Effector memory CD4-positive, alpha-beta T cell (primary cell): ENCODE measurements around the gene EAF1.
"Not testable (repeated sequence)": the region's sequence is repeated elsewhere in the genome, so short reads cannot be mapped to it uniquely, and the experiment has no call there.

ENCODE experiments used
- DNase-seq, 3 donors: peaks; one replicate each; pipeline ENCODE4 v3.0.0-alpha.2; 2020
- H3K27ac ChIP-seq: 2 replicates; pipeline ENCODE4 v1.7.0; 2013; ENCODE audit warnings: mild to moderate bottlenecking, low read length, moderate library complexity; ENCODE audit not compliant: insufficient read depth, poor library complexity, severe bottlenecking
- H3K27me3 ChIP-seq: replicated peaks from 2 replicates; pipeline ENCODE4 v1.7.0; 2013; ENCODE audit warnings: mild to moderate bottlenecking, low read length; ENCODE audit not compliant: insufficient read depth, control insufficient read depth, poor library complexity, severe bottlenecking
- H3K36me3 ChIP-seq: 2 replicates; pipeline ENCODE4 v1.7.0; 2013; ENCODE audit warnings: mild to moderate bottlenecking, low read length, moderate library complexity; ENCODE audit not compliant: control insufficient read depth, insufficient read depth
- H3K4me1 ChIP-seq: 2 replicates; pipeline ENCODE4 v1.7.0; 2013; ENCODE audit warnings: low read length, mild to moderate bottlenecking; ENCODE audit not compliant: control insufficient read depth, insufficient read depth, poor library complexity, severe bottlenecking
- H3K4me3 ChIP-seq: 2 replicates; pipeline ENCODE4 v1.7.0; 2013; ENCODE audit warnings: low read length, low read depth, mild to moderate bottlenecking; ENCODE audit not compliant: insufficient read depth, poor library complexity, severe bottlenecking
- H3K9me3 ChIP-seq: 2 replicates; pipeline ENCODE4 v1.7.0; 2013; ENCODE audit warnings: mild to moderate bottlenecking, low read length, moderate library complexity; ENCODE audit not compliant: control insufficient read depth

The EAF1 gene

DNA sequence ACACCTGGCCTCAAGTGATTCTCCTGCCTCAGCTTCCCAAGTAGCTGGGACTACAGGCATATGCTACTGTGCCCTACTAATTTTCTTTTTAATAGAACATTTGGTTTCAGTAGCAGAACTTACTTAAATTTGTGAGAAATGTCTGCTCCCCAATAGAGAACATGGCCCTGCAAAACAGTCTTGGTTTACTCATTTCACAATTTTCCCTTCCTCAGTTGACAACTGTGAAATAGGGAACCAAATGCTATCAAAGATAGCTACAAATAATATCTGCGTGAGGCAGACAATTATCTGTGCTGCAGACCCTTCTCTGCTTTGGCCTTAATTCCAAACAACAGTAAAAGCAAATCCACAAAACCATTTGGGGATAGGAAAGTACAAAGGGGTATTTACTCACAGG is 22.6 kb upstream of the EAF1 start:
- Histone ChIP-seq H3K27me3 (no peaks in the 10 kb centered on the region), H3K9me3 (no peaks in the 10 kb centered on the region), H3K4me3 (no peak overlapping the region), H3K4me1 (peaks cover 9% of the 10 kb centered on the region), H3K36me3 (peaks cover 4% of the 10 kb centered on the region), H3K27ac (no peak overlapping the region)
- no peak for DNase-seq

DNA sequence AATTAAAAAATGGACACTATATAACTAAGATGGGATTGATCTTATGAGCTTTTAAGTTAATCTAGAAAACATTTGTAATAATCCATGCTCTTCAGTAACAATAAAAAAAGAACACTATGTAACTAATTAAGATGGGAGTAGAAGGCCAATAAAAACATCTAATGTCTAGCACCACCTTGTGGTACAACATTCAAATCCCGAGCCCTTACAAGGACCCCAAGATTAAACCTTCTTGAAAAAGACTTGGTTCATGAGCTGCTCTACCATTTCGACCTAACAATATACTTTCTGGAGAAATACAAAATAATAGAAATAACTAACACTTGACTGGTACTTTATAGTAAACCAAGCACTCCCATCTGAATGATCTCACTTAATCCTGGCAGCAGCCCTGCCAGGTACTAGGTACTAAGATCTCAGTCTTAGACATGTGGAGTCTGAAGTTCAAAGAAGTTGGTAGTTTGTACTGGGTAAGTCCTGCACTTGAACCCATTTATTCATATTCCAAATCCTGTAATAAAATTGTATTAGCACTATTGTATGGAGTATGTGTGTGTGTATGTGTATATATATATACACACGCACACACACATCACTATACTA is 21.8 kb upstream of the EAF1 start:
- Histone ChIP-seq H3K27me3 (no peaks in the 10 kb centered on the region), H3K4me3 (no peak overlapping the region), H3K27ac (no peak overlapping the region), H3K36me3 (peaks cover 5% of the 10 kb centered on the region), H3K9me3 (no peaks in the 10 kb centered on the region), H3K4me1 (peaks cover under 1% of the 10 kb centered on the region)
- DNase-seq, result no peak

DNA sequence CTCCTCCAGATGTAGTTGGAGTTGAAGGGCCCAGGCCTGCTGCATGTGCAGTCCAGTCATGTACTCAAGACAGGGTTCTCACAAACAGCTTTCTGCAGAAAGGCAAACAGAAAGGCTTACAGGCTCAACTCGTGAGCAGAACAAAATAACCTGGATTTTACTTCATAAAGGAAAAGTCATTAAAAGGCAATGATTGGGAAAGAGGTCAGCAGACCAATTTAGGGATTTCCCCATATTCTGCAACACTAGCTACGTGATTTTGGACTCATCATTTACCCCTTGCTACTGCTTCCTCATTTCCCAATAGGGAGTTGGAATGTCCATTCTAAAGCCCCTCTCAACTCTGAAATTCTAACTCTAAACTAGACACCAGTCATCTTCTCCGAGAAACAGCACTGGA is 18.2 kb upstream of the EAF1 start:
- H3K36me3 ChIP-seq, result peaks cover 22% of the 10 kb centered on the region
- H3K4me3 ChIP-seq, result no peak overlapping the region
- no peak for DNase-seq
- H3K9me3 ChIP-seq, result no peaks in the 10 kb centered on the region
- no peaks in the 10 kb centered on the region for H3K4me1 ChIP-seq
- no peaks in the 10 kb centered on the region for H3K27me3 ChIP-seq
- no peak overlapping the region for H3K27ac ChIP-seq

DNA sequence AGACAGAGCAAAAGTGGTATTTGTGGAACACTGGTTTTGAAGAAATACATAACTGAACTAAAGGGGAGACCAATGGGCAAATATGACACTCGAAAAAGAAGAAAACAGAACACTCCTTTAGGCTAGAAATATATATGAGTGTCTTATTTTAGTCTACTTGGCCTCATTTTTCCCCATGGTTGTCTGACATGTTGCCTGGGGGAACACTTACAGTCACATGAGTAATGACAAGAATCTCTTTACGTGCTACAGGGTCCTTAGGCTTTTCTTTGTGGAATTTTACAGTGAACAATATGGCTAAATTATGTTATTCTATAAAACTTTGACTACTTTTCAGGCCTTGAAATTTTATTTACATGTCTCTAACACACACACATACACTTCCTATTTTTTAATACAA is 17.6 kb upstream of the EAF1 start:
- H3K27me3 ChIP-seq, result no peaks in the 10 kb centered on the region
- no peaks in the 10 kb centered on the region for H3K4me1 ChIP-seq
- H3K4me3 ChIP-seq, result no peak overlapping the region
- no peak for DNase-seq
- peaks cover 26% of the 10 kb centered on the region for H3K36me3 ChIP-seq
- no peaks in the 10 kb centered on the region for H3K9me3 ChIP-seq
- no peak overlapping the region for H3K27ac ChIP-seq

DNA sequence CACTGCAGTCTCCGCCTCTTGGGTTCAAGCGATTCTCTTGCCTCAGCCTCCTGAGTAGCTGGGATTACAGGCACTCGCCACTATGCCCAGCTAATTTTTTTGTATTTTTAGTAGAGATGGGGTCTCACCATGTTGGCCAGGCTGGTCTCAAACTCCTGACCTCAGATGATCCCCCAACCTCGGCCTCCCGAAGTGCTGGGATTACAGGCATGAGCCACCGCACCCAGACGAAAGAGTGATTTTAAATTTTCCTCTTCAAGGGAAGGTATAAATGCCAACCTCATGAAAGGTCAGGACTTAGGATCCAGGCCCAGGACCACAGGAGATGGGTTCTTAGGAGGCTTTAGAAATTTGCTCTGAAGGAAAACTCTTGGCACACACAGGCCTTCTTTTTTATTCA is 16.4 kb upstream of the EAF1 start:
- not testable (repeated sequence) for DNase-seq, H3K9me3 ChIP-seq, H3K27me3 ChIP-seq, H3K4me1 ChIP-seq, H3K4me3 ChIP-seq, H3K27ac ChIP-seq
- H3K36me3 ChIP-seq, result peaks cover 37% of the 10 kb centered on the region

DNA sequence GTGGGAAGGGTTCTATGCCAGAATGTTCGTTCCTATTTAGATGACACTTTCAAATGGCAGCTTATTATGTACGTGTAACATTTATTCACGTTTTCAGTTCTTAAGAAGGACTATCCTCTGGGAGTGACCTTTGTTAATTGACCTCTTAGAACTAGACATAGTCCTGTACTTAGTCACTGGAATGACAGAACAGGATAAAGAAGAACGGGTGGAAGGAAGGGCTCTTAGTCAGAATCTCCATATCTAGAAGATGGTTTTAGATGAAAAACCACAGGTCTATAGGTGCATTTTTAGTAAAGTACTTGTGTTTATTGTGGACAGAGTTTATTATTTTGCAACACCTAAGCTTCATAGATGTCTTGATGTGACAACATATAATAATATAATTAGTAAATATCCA is 6.5 kb upstream of the EAF1 start:
- no peak overlapping the region for H3K4me3 ChIP-seq
- H3K4me1 ChIP-seq, result no peaks in the 10 kb centered on the region
- no peak overlapping the region for H3K27ac ChIP-seq
- no peak for DNase-seq
- no peaks in the 10 kb centered on the region for H3K9me3 ChIP-seq
- H3K36me3 ChIP-seq, result peaks cover 3% of the 10 kb centered on the region
- H3K27me3 ChIP-seq, result no peaks in the 10 kb centered on the region

DNA sequence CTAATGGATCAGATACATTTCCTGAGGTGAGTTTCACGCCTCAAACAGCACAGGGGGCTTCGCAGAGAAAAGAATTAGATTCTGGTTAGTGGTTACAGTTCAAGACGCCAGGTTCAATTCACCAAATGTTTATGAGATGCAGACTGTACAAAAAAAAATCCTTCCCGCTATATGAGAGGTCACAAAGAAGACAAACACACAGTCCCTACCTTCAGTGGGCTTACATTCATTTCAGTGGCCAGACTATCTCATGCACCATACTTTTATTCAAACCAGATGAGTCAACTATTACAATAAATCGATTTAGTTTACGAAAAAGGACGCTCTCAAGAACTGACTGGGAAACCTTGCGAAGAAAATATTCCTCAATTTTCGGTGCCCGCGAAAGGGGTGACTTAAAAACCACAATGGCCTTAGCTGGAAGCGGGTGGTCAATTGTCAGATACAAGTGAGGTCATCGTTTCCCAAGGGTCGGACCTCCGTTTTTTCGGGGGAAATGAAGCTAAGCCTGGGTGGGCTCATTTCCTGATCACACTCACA is 749 bp upstream of the EAF1 start:
- Histone ChIP-seq H3K27me3 (no peaks in the 10 kb centered on the region), H3K9me3 (no peaks in the 10 kb centered on the region)

DNA sequence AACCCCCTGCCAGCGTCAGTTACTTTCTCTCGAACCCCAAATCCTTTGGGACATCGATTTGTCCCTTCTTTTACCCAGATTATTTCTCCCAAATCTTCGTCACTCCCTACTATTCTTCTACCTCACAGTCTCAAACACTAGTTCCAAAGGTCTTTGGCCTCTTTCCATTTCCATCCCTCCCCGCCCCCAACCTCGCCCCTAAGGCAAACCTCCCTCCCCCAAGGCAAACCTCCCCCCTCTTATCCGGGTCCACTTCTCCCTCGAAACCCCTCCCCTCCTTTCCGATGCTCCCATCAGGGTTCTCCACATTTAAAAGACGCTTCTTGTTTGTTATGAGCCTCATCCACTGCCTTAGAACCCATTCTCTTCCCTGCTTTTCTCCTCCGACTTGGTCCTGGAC is 583 bp downstream of the EAF1 start:
- H3K27me3 ChIP-seq, result no peaks in the 10 kb centered on the region
- DNase-seq, result no peak
- H3K27ac ChIP-seq, result peak overlapping the region; percentile 82
- H3K36me3 ChIP-seq, result peaks cover 17% of the 10 kb centered on the region
- no peaks in the 10 kb centered on the region for H3K9me3 ChIP-seq
- peak overlapping the region; percentile 82 for H3K4me3 ChIP-seq
- peaks cover 13% of the 10 kb centered on the region for H3K4me1 ChIP-seq

More for the DNA sequence above, 749 bp upstream of the EAF1 start:
- DNase-seq, result no peak
- H3K36me3 ChIP-seq, result peaks cover 9% of the 10 kb centered on the region
- peak overlapping the region; percentile 82 for H3K4me3 ChIP-seq
- H3K4me1 ChIP-seq, result peaks cover 13% of the 10 kb centered on the region
- peak overlapping the region; percentile 82 for H3K27ac ChIP-seq

DNA sequence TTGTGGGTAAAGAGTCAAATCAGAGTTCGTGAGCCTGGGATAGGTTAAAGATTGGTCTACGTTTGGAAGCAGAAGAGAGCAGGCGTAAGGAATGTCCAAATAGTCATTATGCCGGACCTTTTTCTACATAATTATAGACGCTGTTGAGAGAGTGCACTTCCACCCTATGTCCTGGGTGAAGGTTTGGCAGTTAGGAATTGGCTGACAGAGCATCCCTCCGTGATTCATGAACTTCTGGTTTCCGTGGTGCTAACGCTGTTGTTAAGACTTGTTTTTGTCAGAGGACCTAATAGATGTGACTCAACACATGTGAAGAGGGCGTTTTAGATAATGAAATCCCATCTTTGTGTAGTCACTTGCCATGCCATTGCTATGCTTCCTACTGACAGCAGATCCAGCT is 1.1 kb downstream of the EAF1 start:
- DNase-seq, result no peak
- H3K4me1 ChIP-seq, result peaks cover 13% of the 10 kb centered on the region
- H3K9me3 ChIP-seq, result no peaks in the 10 kb centered on the region
- peak overlapping the region; percentile 82 for H3K4me3 ChIP-seq
- no peaks in the 10 kb centered on the region for H3K27me3 ChIP-seq
- H3K36me3 ChIP-seq, result peaks cover 22% of the 10 kb centered on the region
- H3K27ac ChIP-seq, result peak overlapping the region; percentile 82

DNA sequence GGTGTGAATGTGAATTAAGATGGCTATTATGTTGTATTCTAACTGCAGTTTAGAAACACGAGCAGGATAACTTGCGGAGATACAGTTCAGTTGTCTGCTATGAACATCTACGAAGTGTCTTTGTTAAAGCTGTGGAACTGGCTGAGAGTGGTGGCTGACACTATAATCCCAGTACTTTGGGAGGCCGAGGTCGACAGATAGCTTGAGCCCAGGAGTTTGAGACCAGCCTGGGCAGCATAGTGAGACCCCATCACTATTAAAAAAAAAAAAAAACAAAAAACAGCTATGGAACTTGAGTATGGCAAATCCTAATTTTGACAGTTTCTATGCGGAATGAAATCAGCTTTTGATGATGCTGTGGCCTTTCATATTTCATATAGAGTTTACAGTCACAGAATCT is 1.7 kb downstream of the EAF1 start:
- Histone ChIP-seq H3K4me1 (peaks cover 13% of the 10 kb centered on the region), H3K9me3 (no peaks in the 10 kb centered on the region), H3K27ac (no peak overlapping the region), H3K36me3 (peaks cover 28% of the 10 kb centered on the region), H3K4me3 (peak overlapping the region; percentile 82), H3K27me3 (no peaks in the 10 kb centered on the region)
- no peak for DNase-seq
